Gastrocnemius medialis (tissue), 4 donors: ENCODE measurements around the gene TSPAN5.

Experiments used
- POLR2A ChIP-seq, 2 donors: fragments of 450-650 bp; IDR thresholded peaks; one replicate each; pipeline ENCODE4 v1.6.1; 2017; ENCODE audit warnings: antibody characterized with exemption in 2 of 2, mild to moderate bottlenecking in 2 of 2, moderate library complexity in 2 of 2
- TF ChIP-seq, protein P1 (sequence below), 5 experiments: fragments of 450-650 bp in 3 of 5; fragments of 200-600 bp in 2 of 5; sonication (generic) in 2 of 5; IDR thresholded peaks in 4 of 5; conservative IDR thresholded peaks in 1 of 5; 1 replicate in 4 of 5; 2 replicates in 1 of 5; pipeline ENCODE4 v1.5.1; 2016 to 2019; ENCODE audit warnings: antibody characterized with exemption in 5 of 5, mild to moderate bottlenecking in 3 of 5, moderate library complexity in 3 of 5

- no peak for TF ChIP-seq POLR2A (IDR thresholded peaks at IDR 0.05)
- TF ChIP-seq, protein P1, sequence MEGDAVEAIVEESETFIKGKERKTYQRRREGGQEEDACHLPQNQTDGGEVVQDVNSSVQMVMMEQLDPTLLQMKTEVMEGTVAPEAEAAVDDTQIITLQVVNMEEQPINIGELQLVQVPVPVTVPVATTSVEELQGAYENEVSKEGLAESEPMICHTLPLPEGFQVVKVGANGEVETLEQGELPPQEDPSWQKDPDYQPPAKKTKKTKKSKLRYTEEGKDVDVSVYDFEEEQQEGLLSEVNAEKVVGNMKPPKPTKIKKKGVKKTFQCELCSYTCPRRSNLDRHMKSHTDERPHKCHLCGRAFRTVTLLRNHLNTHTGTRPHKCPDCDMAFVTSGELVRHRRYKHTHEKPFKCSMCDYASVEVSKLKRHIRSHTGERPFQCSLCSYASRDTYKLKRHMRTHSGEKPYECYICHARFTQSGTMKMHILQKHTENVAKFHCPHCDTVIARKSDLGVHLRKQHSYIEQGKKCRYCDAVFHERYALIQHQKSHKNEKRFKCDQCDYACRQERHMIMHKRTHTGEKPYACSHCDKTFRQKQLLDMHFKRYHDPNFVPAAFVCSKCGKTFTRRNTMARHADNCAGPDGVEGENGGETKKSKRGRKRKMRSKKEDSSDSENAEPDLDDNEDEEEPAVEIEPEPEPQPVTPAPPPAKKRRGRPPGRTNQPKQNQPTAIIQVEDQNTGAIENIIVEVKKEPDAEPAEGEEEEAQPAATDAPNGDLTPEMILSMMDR (IDR thresholded peaks at IDR 0.05 in 4 of 5, conservative IDR thresholded peaks at IDR 0.05 in 1 of 5), result no peak
Measured at GRCh38 chr4:98612318-98613250, 45.8 kb downstream of the TSPAN5 start.
